ENCODE measurements around the gene PTPN5.

PTPN5 gene

GRCh38 chr11:18741783-18742182, 49.8 kb downstream of the PTPN5 start:
- no peak for DNase-seq (ENCODE audit: low read depth, low spot score)

- DNase-seq (ENCODE audit: low read depth, low spot score) = no peak
These were observed 51.9 kb downstream of the PTPN5 start for GRCh38 chr11:18739685-18740084.

GRCh38 chr11:18737642-18738041, 54.0 kb downstream of the PTPN5 start:
- DNase-seq (ENCODE audit: low read depth, low spot score) = no peak

- no peak for DNase-seq (ENCODE audit: low read depth, low spot score)
These were observed 54.9 kb downstream of the PTPN5 start for GRCh38 chr11:18736590-18737148.

- DNase-seq (ENCODE audit: low read depth, low spot score) = no peak
These were observed 58.4 kb downstream of the PTPN5 start for GRCh38 chr11:18733202-18733601.

GRCh38 chr11:18731949-18732821, 59.4 kb downstream of the PTPN5 start:
- peak; percentile 43 for DNase-seq (ENCODE audit: low read depth, low spot score)

- DNase-seq (ENCODE audit: low read depth, low spot score) = no peak
These were observed 60.2 kb downstream of the PTPN5 start for GRCh38 chr11:18731441-18731840.

GRCh38 chr11:18730020-18730419, 61.6 kb downstream of the PTPN5 start:
- DNase-seq (ENCODE audit: low read depth, low spot score) = no peak

GRCh38 chr11:18729426-18729825, 62.2 kb downstream of the PTPN5 start:
- DNase-seq (ENCODE audit: low read depth, low spot score) = no peak

GRCh38 chr11:18728658-18729057, 62.9 kb downstream of the PTPN5 start:
- DNase-seq (ENCODE audit: low read depth, low spot score) = no peak

GRCh38 chr11:18727479-18728236, 63.9 kb downstream of the PTPN5 start:
- DNase-seq (ENCODE audit: low read depth, low spot score) = peak; percentile 40

- no peak for DNase-seq (ENCODE audit: low read depth, low spot score)
These were observed 65.6 kb downstream of the PTPN5 start, which contains the start of gene IGSF22 for GRCh38 chr11:18726040-18726439. IGSF22 (minus strand) TSS chr11:18726188; CDS start chr11:18724236, 1,952 bp downstream.

- DNase-seq (ENCODE audit: low read depth, low spot score) = no peak
These were observed 67.6 kb downstream of the PTPN5 start for GRCh38 chr11:18723991-18724390.

- no peak for DNase-seq (ENCODE audit: low read depth, low spot score)
These were observed 69.3 kb downstream of the PTPN5 start for GRCh38 chr11:18722293-18722637.

- DNase-seq (ENCODE audit: low read depth, low spot score) = peak; percentile 23
These were observed 69.9 kb downstream of the PTPN5 start for GRCh38 chr11:18721561-18722292.

- peak; percentile 77 for DNase-seq (ENCODE audit: low read depth, low spot score)
These were observed 70.6 kb downstream of the PTPN5 start for GRCh38 chr11:18720808-18721560.

GRCh38 chr11:18720091-18720807, 71.3 kb downstream of the PTPN5 start:
- DNase-seq (ENCODE audit: low read depth, low spot score) = no peak

GRCh38 chr11:18715476-18715875, 76.1 kb downstream of the PTPN5 start:
- DNase-seq (ENCODE audit: low read depth, low spot score) = no peak

GRCh38 chr11:18714443-18714780, 77.2 kb downstream of the PTPN5 start:
- DNase-seq (ENCODE audit: low read depth, low spot score) = no peak

- no peak for DNase-seq (ENCODE audit: low read depth, low spot score)
These were observed 77.8 kb downstream of the PTPN5 start for GRCh38 chr11:18713646-18714442.
